ENCODE measurements around the gene ACTL9. TPM values are rescaled to one million over a fixed set of nuclear protein-coding genes. Genes with fewer than 3 reads are reported as not detected.

ACTL9 gene
- total RNA-seq, 1 donor from 2014 or later, result not detected

DNA sequence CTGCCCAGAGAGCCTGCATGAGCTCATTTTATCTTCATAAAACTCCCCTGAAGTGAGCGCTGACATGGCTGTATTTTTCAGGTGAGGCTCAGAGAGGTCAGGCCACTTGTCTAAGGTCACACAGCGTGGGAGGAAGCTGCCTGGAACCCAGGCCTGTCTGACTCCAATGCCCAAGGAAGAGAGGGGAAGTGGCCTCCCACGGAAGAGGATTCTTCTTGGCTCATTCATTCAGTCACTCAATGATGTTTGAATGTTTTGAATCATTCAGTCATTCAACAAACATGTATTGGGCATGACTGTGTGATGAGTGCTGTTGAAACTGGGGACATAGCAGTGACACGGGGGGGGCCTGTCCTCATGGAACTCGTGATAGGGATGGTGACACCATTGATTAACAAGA lies 12.0 kb downstream of the ACTL9 start:
- Mint-ChIP-seq H3K4me1 (no peaks in the 10 kb centered on the region), H3K9me3 (peaks cover 2% of the 10 kb centered on the region), H3K36me3 (no peaks in the 10 kb centered on the region), H3K27me3 (ENCODE audit: insufficient read depth, low read depth) (peaks cover 12% of the 10 kb centered on the region), H3K4me3 (no peak overlapping the region), H3K27ac (no peak overlapping the region)
- no peaks in the 10 kb centered on the region for H3K9me3 ChIP-seq (ENCODE audit: low read depth)
- no peak for TF ChIP-seq EZH2 (IDR thresholded peaks at IDR 0.05)
- TF ChIP-seq, protein P1, sequence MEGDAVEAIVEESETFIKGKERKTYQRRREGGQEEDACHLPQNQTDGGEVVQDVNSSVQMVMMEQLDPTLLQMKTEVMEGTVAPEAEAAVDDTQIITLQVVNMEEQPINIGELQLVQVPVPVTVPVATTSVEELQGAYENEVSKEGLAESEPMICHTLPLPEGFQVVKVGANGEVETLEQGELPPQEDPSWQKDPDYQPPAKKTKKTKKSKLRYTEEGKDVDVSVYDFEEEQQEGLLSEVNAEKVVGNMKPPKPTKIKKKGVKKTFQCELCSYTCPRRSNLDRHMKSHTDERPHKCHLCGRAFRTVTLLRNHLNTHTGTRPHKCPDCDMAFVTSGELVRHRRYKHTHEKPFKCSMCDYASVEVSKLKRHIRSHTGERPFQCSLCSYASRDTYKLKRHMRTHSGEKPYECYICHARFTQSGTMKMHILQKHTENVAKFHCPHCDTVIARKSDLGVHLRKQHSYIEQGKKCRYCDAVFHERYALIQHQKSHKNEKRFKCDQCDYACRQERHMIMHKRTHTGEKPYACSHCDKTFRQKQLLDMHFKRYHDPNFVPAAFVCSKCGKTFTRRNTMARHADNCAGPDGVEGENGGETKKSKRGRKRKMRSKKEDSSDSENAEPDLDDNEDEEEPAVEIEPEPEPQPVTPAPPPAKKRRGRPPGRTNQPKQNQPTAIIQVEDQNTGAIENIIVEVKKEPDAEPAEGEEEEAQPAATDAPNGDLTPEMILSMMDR (IDR thresholded peaks at IDR 0.05), result no peak
- H3K4me1 ChIP-seq, result no peaks in the 10 kb centered on the region
- no peak overlapping the region for H3K9ac ChIP-seq
- no peaks in the 10 kb centered on the region for H4K20me1 ChIP-seq (ENCODE audit: low read depth)
- no peak overlapping the region for H3K4me3 ChIP-seq
- no peak overlapping the region for H3K4me2 ChIP-seq
- H3F3A ChIP-seq (ENCODE audit: low read depth), result no peaks in the 10 kb centered on the region
- H3K79me2 ChIP-seq (ENCODE audit: low read depth), result no peaks in the 10 kb centered on the region
- no peaks in the 10 kb centered on the region for H3K27me3 ChIP-seq
- no peak for DNase-seq (ENCODE audit: low spot score)
- H2AFZ ChIP-seq (replicated peaks), result no peak overlapping the region
- H3K36me3 ChIP-seq, result no peaks in the 10 kb centered on the region
- no peak overlapping the region for H3K27ac ChIP-seq

DNA sequence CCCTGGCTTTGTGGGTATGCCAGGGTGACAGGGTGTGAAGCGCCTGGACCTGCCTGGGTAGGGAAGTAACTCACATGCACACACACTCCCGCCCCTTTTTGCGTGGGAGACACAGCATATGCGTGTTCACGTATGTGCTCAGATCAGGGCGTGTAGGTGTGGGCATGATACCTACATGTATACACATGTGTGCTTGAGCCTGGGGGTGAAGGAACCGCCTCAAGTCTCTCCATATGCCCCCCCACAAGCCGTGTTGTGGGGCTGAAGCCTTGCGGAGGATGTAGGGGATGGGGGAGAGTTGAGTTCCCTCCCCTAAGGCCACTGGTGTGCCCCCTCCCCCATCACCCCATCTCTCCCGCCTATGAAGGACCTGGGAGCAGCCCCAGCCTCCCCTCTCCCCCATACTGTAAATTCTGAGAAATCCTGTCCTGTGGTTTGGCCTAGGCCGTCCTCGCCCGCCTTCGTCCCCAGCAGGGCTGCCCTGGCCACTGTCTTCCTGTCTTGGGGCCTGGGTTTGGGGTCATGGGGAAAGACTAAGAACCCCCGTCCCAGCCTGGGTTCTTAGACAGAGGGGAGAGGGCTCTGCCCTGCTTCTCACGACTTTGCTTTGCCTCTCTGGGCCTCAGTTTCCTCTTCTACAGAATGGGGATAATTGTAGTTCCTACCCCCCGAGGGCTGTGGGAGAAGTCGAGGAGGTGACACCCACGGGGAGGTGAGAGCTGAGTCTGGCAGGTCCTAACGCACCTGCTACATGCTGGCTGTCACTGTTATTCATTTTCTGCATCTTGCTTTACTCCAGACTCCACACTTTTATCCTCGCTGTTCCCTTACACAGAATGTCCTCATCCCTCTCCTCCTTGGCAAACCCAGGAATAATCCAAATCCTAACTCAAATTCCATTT lies 14.3 kb downstream of the ACTL9 start:
- H3K4me3 Mint-ChIP-seq, result no peak overlapping the region
- H2AFZ ChIP-seq (replicated peaks), result no peak overlapping the region
- H3K79me2 ChIP-seq (ENCODE audit: low read depth), result no peaks in the 10 kb centered on the region
- H3K27ac ChIP-seq, result no peak overlapping the region
- H3K27me3 ChIP-seq, result no peaks in the 10 kb centered on the region
- H3K9me3 ChIP-seq (ENCODE audit: low read depth), result no peaks in the 10 kb centered on the region
- no peaks in the 10 kb centered on the region for H3K36me3 ChIP-seq
- no peak for TF ChIP-seq EZH2 (IDR thresholded peaks at IDR 0.05)
- H3K4me1 ChIP-seq, result no peaks in the 10 kb centered on the region
- no peaks in the 10 kb centered on the region for H3F3A ChIP-seq (ENCODE audit: low read depth)
- no peaks in the 10 kb centered on the region for H3K4me1 Mint-ChIP-seq
- H3K4me2 ChIP-seq, result no peak overlapping the region
- H3K9me3 Mint-ChIP-seq, result no peaks in the 10 kb centered on the region
- peaks cover 8% of the 10 kb centered on the region for H3K27me3 Mint-ChIP-seq (ENCODE audit: insufficient read depth, low read depth)
- H3K4me3 ChIP-seq, result no peak overlapping the region
- H4K20me1 ChIP-seq (ENCODE audit: low read depth), result no peaks in the 10 kb centered on the region
- no peak overlapping the region for H3K27ac Mint-ChIP-seq
- H3K36me3 Mint-ChIP-seq, result no peaks in the 10 kb centered on the region
- H3K9ac ChIP-seq, result no peak overlapping the region
- DNase-seq (ENCODE audit: low spot score), result no peak

DNA sequence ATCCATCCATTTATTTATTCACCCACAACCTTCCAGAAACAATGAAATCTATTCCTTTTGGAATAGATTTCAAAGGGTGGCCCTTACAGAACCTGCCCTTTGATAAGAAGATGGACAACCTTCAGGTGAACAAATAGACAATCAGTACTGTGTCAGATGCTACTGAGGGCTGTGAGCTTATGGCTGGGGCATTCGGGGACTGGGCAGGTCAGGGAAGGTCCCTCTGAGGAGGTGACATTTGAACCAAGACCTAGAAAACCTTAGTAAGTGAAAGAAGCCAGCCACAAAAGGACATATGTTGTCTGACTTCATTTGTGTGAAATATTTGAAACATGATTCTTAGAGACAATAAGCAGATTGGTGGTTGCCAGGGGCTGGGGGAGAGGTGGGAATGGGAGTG lies 15.7 kb downstream of the ACTL9 start:
- Histone ChIP-seq H3K4me1 (no peaks in the 10 kb centered on the region), H3F3A (ENCODE audit: low read depth) (no peaks in the 10 kb centered on the region), H3K27me3 (no peaks in the 10 kb centered on the region), H3K79me2 (ENCODE audit: low read depth) (no peaks in the 10 kb centered on the region), H3K4me3 (no peak overlapping the region), H3K36me3 (no peaks in the 10 kb centered on the region), H3K27ac (no peak overlapping the region), H2AFZ (replicated peaks) (no peak overlapping the region), H3K9me3 (ENCODE audit: low read depth) (no peaks in the 10 kb centered on the region), H3K4me2 (no peak overlapping the region), H4K20me1 (ENCODE audit: low read depth) (no peaks in the 10 kb centered on the region), H3K9ac (no peak overlapping the region)
- no peak overlapping the region for H3K27ac Mint-ChIP-seq
- H3K9me3 Mint-ChIP-seq, result peaks cover 4% of the 10 kb centered on the region
- TF ChIP-seq, protein P1 (IDR thresholded peaks at IDR 0.05), result no peak
- TF ChIP-seq EZH2 (IDR thresholded peaks at IDR 0.05), result no peak
- TF ChIP-seq EZH2phosphoT487 (IDR thresholded peaks at IDR 0.05), result no peak
- H3K4me3 Mint-ChIP-seq, result no peak overlapping the region
- no peaks in the 10 kb centered on the region for H3K4me1 Mint-ChIP-seq
- H3K27me3 Mint-ChIP-seq (ENCODE audit: insufficient read depth, low read depth), result peaks cover 10% of the 10 kb centered on the region
- no peaks in the 10 kb centered on the region for H3K36me3 Mint-ChIP-seq
- DNase-seq (ENCODE audit: low spot score), result no peak

DNA sequence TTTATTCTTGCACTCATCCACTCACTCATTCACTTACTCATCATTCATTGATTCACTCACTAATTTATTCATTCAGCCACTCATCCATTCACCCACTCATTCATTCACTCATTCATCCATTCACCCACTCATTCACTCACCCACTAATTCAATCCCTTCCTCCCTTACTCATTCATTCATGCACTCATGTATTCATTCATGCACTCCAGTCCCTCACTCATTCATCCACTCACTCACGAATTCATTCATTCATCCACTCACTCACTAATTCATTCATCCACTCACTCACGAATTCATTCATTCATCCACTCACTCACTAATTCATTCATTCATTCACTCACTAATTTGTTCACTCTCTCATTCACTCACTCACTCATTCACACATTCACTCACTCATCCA lies 16.1 kb downstream of the ACTL9 start:
- no peak for TF ChIP-seq EZH2 (IDR thresholded peaks at IDR 0.05)
- no peak for TF ChIP-seq EZH2phosphoT487 (IDR thresholded peaks at IDR 0.05)
- TF ChIP-seq, protein P1 (IDR thresholded peaks at IDR 0.05), result no peak
- H3K36me3 ChIP-seq, result no peaks in the 10 kb centered on the region
- no peak overlapping the region for H3K27ac Mint-ChIP-seq
- H3K4me1 ChIP-seq, result no peaks in the 10 kb centered on the region
- no peaks in the 10 kb centered on the region for H3K4me1 Mint-ChIP-seq
- DNase-seq (ENCODE audit: low spot score), result no peak
- H3K9me3 ChIP-seq (ENCODE audit: low read depth), result no peaks in the 10 kb centered on the region
- H3F3A ChIP-seq (ENCODE audit: low read depth), result no peaks in the 10 kb centered on the region
- H3K27me3 ChIP-seq, result no peaks in the 10 kb centered on the region
- H3K9ac ChIP-seq, result no peak overlapping the region
- H2AFZ ChIP-seq (replicated peaks), result no peak overlapping the region
- no peak overlapping the region for H3K4me2 ChIP-seq
- H4K20me1 ChIP-seq (ENCODE audit: low read depth), result no peaks in the 10 kb centered on the region
- no peaks in the 10 kb centered on the region for H3K36me3 Mint-ChIP-seq
- H3K79me2 ChIP-seq (ENCODE audit: low read depth), result no peaks in the 10 kb centered on the region
- no peak overlapping the region for H3K4me3 ChIP-seq
- no peak overlapping the region for H3K4me3 Mint-ChIP-seq
- H3K27me3 Mint-ChIP-seq (ENCODE audit: insufficient read depth, low read depth), result peaks cover 12% of the 10 kb centered on the region
- peaks cover 6% of the 10 kb centered on the region for H3K9me3 Mint-ChIP-seq
- H3K27ac ChIP-seq, result no peak overlapping the region

Data from neural progenitor cell (in vitro differentiated cells).